ENCODE data around the gene CAMK2N1.

- no peak for TF ChIP-seq CTCF (IDR thresholded peaks at IDR 0.05)
- TF ChIP-seq POLR2A (IDR thresholded peaks at IDR 0.05) = no peak
Measured at GRCh38 chr1:20492751-20493150, 6.7 kb upstream of the CAMK2N1 start.
